H1 (cell line): Measurements from ENCODE around the gene PCNX3. TPM values are rescaled to one million over a fixed set of nuclear protein-coding genes. Genes with fewer than 3 reads are reported as not detected.

Experiments used
- HDAC6 ChIP-seq: IDR thresholded peaks from one replicate; pipeline ENCODE4 v1.7.1; 2012; ENCODE audit warnings: low read depth, mild to moderate bottlenecking, inconsistent platforms, low read length, moderate library complexity
- RBBP5 ChIP-seq: IDR thresholded peaks from 2 replicates; pipeline ENCODE4 v1.7.1; 2012; ENCODE audit warnings: low read depth, mild to moderate bottlenecking, inconsistent platforms, low read length, moderate library complexity, borderline replicate concordance
- RNF2 ChIP-seq: fragments of 200-900, 300-1000 bp; sonication (generic); IDR thresholded peaks from 2 replicates; pipeline ENCODE4 v1.7.1; 2016; ENCODE audit warnings: borderline replicate concordance, low read depth, mild to moderate bottlenecking, antibody characterized with exemption, low read length; ENCODE audit not compliant: poor library complexity, severe bottlenecking; ENCODE audit errors: missing control alignments
- SUZ12 ChIP-seq: fragments of 200-600 bp; sonication (generic); IDR thresholded peaks from 2 replicates; pipeline ENCODE4 v1.6.1; 2012; ENCODE audit warnings: mild to moderate bottlenecking, inconsistent platforms, low read length, moderate library complexity, mixed read lengths
- TCF12 ChIP-seq: IDR thresholded peaks from 2 replicates; pipeline ENCODE4 v1.6.1; 2011; ENCODE audit warnings: low read depth, mild to moderate bottlenecking, low read length
- polyA plus RNA-seq, 7 experiments: library from polyadenylated mRNA; depleted of rRNA in 3 of 7; stranded (reverse) in 5 of 7; unstranded in 2 of 7; fragments of >200 nt in 5 of 7; fragments of 200-250 nt in 2 of 7; gene quantifications; 1 replicate in 5 of 7; 2 replicates in 1 of 7; 4 replicates in 1 of 7; pipeline versions ENCODE4 v1.2.1 to v1.2.3, GENCODE V29; 2011 to 2013; ENCODE audit warnings: missing spikeins in 2 of 7, mixed read lengths in 2 of 7
- total RNA-seq: library from RNA; stranded (reverse); fragmentation: NEBNext Ultra II Directional; extraction: Animal tissue kit (Norgen Biotek cat#: 25700); gene quantifications from 2 replicates; pipeline ENCODE4 v1.2.1, GENCODE V29; 2021
- TF ChIP-seq, protein P1 (sequence below): fragments of 300-600 bp; sonication (generic); IDR thresholded peaks from 2 replicates; pipeline ENCODE4 v1.7.1; 2012; ENCODE audit warnings: low read length, moderate library complexity, mild to moderate bottlenecking, inconsistent platforms; ENCODE audit not compliant: insufficient replicate concordance
- TF ChIP-seq, protein P2 (sequence below): IDR thresholded peaks from 2 replicates; pipeline ENCODE4 v1.6.1; 2011; ENCODE audit warnings: low read length, improper control_type of control experiment

Gene PCNX3
- total and polyA plus RNA-seq, 2 of the 8 experiments (the other 6 are each of a cell fraction or from before 2014, with no cell fraction given): 27.2 to 38.8 TPM

DNA sequence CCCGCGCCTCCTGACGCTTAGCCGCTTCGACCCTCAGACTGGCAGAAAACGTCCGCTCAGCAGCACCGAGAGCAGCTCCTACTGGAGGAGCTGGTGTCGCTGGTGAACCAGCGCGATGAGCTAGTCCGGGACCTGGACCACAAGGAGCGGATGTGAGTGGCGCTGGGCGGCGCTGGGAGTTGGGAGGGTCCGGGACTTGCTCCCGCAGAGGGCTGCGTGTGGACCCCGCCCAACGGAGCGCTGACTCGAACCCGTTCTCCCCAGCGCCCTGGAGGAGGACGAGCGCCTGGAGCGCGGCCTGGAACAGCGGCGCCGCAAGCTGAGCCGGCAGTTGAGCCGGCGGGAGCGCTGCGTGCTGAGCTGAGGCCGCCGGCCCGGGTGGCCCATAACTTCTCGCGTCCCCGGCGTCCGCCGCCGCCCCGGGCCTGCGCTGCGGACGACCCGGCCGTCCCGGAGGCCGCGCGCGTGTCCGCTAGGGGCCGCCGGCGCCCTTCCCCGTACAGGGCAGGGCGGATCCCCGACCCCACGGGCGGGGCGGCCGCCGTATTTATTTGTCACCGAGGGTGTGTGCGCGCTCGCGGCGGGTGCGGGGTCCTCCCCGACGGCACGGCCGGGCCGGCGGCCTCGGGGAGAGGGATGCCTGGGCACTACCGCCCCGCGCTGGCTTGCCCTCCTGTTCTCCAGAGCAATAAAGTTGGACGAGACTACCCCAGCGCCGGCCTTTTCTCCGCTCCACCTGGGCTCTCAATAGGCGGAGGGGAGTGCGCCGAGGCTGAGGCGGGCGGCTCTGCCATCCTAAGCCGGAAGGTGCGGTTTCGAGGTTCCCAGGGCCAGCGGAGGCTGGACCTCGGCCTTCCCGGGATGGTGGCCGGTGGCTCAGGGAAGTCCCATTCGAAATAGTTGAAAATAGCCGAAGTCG is 23.4 kb upstream of the PCNX3 start (continued):
- TF ChIP-seq, protein P1, sequence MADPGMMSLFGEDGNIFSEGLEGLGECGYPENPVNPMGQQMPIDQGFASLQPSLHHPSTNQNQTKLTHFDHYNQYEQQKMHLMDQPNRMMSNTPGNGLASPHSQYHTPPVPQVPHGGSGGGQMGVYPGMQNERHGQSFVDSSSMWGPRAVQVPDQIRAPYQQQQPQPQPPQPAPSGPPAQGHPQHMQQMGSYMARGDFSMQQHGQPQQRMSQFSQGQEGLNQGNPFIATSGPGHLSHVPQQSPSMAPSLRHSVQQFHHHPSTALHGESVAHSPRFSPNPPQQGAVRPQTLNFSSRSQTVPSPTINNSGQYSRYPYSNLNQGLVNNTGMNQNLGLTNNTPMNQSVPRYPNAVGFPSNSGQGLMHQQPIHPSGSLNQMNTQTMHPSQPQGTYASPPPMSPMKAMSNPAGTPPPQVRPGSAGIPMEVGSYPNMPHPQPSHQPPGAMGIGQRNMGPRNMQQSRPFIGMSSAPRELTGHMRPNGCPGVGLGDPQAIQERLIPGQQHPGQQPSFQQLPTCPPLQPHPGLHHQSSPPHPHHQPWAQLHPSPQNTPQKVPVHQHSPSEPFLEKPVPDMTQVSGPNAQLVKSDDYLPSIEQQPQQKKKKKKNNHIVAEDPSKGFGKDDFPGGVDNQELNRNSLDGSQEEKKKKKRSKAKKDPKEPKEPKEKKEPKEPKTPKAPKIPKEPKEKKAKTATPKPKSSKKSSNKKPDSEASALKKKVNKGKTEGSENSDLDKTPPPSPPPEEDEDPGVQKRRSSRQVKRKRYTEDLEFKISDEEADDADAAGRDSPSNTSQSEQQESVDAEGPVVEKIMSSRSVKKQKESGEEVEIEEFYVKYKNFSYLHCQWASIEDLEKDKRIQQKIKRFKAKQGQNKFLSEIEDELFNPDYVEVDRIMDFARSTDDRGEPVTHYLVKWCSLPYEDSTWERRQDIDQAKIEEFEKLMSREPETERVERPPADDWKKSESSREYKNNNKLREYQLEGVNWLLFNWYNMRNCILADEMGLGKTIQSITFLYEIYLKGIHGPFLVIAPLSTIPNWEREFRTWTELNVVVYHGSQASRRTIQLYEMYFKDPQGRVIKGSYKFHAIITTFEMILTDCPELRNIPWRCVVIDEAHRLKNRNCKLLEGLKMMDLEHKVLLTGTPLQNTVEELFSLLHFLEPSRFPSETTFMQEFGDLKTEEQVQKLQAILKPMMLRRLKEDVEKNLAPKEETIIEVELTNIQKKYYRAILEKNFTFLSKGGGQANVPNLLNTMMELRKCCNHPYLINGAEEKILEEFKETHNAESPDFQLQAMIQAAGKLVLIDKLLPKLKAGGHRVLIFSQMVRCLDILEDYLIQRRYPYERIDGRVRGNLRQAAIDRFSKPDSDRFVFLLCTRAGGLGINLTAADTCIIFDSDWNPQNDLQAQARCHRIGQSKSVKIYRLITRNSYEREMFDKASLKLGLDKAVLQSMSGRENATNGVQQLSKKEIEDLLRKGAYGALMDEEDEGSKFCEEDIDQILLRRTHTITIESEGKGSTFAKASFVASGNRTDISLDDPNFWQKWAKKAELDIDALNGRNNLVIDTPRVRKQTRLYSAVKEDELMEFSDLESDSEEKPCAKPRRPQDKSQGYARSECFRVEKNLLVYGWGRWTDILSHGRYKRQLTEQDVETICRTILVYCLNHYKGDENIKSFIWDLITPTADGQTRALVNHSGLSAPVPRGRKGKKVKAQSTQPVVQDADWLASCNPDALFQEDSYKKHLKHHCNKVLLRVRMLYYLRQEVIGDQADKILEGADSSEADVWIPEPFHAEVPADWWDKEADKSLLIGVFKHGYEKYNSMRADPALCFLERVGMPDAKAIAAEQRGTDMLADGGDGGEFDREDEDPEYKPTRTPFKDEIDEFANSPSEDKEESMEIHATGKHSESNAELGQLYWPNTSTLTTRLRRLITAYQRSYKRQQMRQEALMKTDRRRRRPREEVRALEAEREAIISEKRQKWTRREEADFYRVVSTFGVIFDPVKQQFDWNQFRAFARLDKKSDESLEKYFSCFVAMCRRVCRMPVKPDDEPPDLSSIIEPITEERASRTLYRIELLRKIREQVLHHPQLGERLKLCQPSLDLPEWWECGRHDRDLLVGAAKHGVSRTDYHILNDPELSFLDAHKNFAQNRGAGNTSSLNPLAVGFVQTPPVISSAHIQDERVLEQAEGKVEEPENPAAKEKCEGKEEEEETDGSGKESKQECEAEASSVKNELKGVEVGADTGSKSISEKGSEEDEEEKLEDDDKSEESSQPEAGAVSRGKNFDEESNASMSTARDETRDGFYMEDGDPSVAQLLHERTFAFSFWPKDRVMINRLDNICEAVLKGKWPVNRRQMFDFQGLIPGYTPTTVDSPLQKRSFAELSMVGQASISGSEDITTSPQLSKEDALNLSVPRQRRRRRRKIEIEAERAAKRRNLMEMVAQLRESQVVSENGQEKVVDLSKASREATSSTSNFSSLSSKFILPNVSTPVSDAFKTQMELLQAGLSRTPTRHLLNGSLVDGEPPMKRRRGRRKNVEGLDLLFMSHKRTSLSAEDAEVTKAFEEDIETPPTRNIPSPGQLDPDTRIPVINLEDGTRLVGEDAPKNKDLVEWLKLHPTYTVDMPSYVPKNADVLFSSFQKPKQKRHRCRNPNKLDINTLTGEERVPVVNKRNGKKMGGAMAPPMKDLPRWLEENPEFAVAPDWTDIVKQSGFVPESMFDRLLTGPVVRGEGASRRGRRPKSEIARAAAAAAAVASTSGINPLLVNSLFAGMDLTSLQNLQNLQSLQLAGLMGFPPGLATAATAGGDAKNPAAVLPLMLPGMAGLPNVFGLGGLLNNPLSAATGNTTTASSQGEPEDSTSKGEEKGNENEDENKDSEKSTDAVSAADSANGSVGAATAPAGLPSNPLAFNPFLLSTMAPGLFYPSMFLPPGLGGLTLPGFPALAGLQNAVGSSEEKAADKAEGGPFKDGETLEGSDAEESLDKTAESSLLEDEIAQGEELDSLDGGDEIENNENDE: no peak
- no peak for TF ChIP-seq HDAC6
- TF ChIP-seq SUZ12: peak; percentile 76
- 0 out of 2 replicates have a peak, but pooled peaks have one; percentile 30 for TF ChIP-seq RBBP5
- TF ChIP-seq RNF2: no peak
- TF ChIP-seq, protein P2, sequence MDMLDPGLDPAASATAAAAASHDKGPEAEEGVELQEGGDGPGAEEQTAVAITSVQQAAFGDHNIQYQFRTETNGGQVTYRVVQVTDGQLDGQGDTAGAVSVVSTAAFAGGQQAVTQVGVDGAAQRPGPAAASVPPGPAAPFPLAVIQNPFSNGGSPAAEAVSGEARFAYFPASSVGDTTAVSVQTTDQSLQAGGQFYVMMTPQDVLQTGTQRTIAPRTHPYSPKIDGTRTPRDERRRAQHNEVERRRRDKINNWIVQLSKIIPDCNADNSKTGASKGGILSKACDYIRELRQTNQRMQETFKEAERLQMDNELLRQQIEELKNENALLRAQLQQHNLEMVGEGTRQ: peak; percentile 21; the same call in 1 of the 2 replicates
- no peak for TF ChIP-seq TCF12
- TF ChIP-seq, all 59 proteins: peak for 16
